ENCODE data around the gene ARNT2. TPM values are rescaled to one million over a fixed set of nuclear protein-coding genes. Genes with fewer than 3 reads are reported as not detected.

ARNT2 gene
- total RNA-seq, 1 donor from 2014 or later, result 72.4 TPM

GRCh38 chr15:80527406-80527805 lies 123.2 kb downstream of the ARNT2 start:
- Mint-ChIP-seq H3K4me1 (ENCODE audit: unreplicated experiment) (peaks cover 34% of the 10 kb centered on the region), H3K9me3 (ENCODE audit: unreplicated experiment) (no peaks in the 10 kb centered on the region), H3K27me3 (ENCODE audit: unreplicated experiment) (no peaks in the 10 kb centered on the region)

GRCh38 chr15:80527961-80528360 lies 123.8 kb downstream of the ARNT2 start:
- Mint-ChIP-seq H3K9me3 (ENCODE audit: unreplicated experiment) (peaks cover 3% of the 10 kb centered on the region), H3K27ac (ENCODE audit: unreplicated experiment) (no peak overlapping the region), H3K4me1 (ENCODE audit: unreplicated experiment) (peaks cover 34% of the 10 kb centered on the region), H3K4me3 (ENCODE audit: unreplicated experiment) (no peak overlapping the region), H3K36me3 (ENCODE audit: unreplicated experiment) (peaks cover 50% of the 10 kb centered on the region), H3K27me3 (ENCODE audit: unreplicated experiment) (no peaks in the 10 kb centered on the region)
- TF ChIP-seq CTCF (IDR thresholded peaks at IDR 0.05), result no peak
- no peak for DNase-seq (ENCODE audit: extremely low spot score, unreplicated experiment)

More at GRCh38 chr15:80527406-80527805, 123.2 kb downstream of the ARNT2 start:
- no peak overlapping the region for H3K4me3 Mint-ChIP-seq (ENCODE audit: unreplicated experiment)
- no peak for DNase-seq (ENCODE audit: extremely low spot score, unreplicated experiment)
- peaks cover 47% of the 10 kb centered on the region for H3K36me3 Mint-ChIP-seq (ENCODE audit: unreplicated experiment)
- TF ChIP-seq CTCF (IDR thresholded peaks at IDR 0.05), result no peak
- no peak overlapping the region for H3K27ac Mint-ChIP-seq (ENCODE audit: unreplicated experiment)

- DNase-seq (ENCODE audit: extremely low spot score, unreplicated experiment), result no peak
- peaks cover 22% of the 10 kb centered on the region for H3K9me3 Mint-ChIP-seq (ENCODE audit: unreplicated experiment)
- peaks cover 69% of the 10 kb centered on the region for H3K36me3 Mint-ChIP-seq (ENCODE audit: unreplicated experiment)
- H3K27ac Mint-ChIP-seq (ENCODE audit: unreplicated experiment), result peak overlapping the region; percentile 32
- H3K4me3 Mint-ChIP-seq (ENCODE audit: unreplicated experiment), result no peak overlapping the region
- TF ChIP-seq CTCF (IDR thresholded peaks at IDR 0.05), result no peak
- H3K4me1 Mint-ChIP-seq (ENCODE audit: unreplicated experiment), result peaks cover 26% of the 10 kb centered on the region
- H3K27me3 Mint-ChIP-seq (ENCODE audit: unreplicated experiment), result no peaks in the 10 kb centered on the region
Measured at GRCh38 chr15:80530737-80531365, 126.7 kb downstream of the ARNT2 start.

- Mint-ChIP-seq H3K36me3 (ENCODE audit: unreplicated experiment) (peaks cover 71% of the 10 kb centered on the region), H3K9me3 (ENCODE audit: unreplicated experiment) (peaks cover 22% of the 10 kb centered on the region), H3K4me1 (ENCODE audit: unreplicated experiment) (peaks cover 27% of the 10 kb centered on the region), H3K27me3 (ENCODE audit: unreplicated experiment) (no peaks in the 10 kb centered on the region), H3K4me3 (ENCODE audit: unreplicated experiment) (no peak overlapping the region), H3K27ac (ENCODE audit: unreplicated experiment) (peak overlapping the region; percentile 53)
- no peak for TF ChIP-seq CTCF (IDR thresholded peaks at IDR 0.05)
- no peak for DNase-seq (ENCODE audit: extremely low spot score, unreplicated experiment)
Measured at GRCh38 chr15:80531388-80531787, 127.2 kb downstream of the ARNT2 start.

GRCh38 chr15:80531796-80532195 lies 127.6 kb downstream of the ARNT2 start:
- H3K4me1 Mint-ChIP-seq (ENCODE audit: unreplicated experiment), result peaks cover 26% of the 10 kb centered on the region
- no peak overlapping the region for H3K4me3 Mint-ChIP-seq (ENCODE audit: unreplicated experiment)
- H3K27me3 Mint-ChIP-seq (ENCODE audit: unreplicated experiment), result no peaks in the 10 kb centered on the region
- peaks cover 71% of the 10 kb centered on the region for H3K36me3 Mint-ChIP-seq (ENCODE audit: unreplicated experiment)
- DNase-seq (ENCODE audit: extremely low spot score, unreplicated experiment), result no peak
- H3K27ac Mint-ChIP-seq (ENCODE audit: unreplicated experiment), result peak overlapping the region; percentile 53
- peaks cover 22% of the 10 kb centered on the region for H3K9me3 Mint-ChIP-seq (ENCODE audit: unreplicated experiment)
- TF ChIP-seq CTCF (IDR thresholded peaks at IDR 0.05), result no peak
